ENCODE measurements around the gene XIRP2. TPM values are rescaled to one million over a fixed set of nuclear protein-coding genes. Genes with fewer than 3 reads are reported as not detected.

Gene XIRP2
- total and polyA plus RNA-seq, 10 of the 15 experiments (the other 5 are each of a cell fraction or from before 2014, with no cell fraction given) = 0.03 TPM; not detected in 9

DNA sequence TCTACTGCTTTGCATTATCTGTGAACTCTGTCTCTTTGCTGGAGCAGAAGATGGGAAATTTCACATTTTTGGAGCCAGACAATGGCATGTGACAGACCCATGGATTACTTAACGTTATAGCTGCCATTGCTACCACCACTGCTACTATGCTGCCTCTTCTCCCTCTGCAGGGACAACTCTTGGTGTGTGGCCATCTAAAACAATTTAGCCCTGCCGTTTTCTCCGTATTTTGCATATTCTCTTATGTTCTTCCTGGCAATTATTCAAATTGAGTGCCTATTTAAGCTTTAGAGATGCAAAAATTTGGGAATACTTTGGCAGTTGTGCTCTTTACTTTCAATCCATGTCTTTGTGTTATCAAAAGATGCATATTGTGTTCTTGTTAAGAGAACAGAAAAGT is 386.8 kb downstream of the XIRP2 start:
- Histone ChIP-seq H3K9ac (ENCODE audit: control insufficient read depth, insufficient read depth, low read length) (no peak overlapping the region), H3K4me3 (no peak overlapping the region), H3K79me2 (ENCODE audit: control insufficient read depth, insufficient read depth, low read length) (no peaks in the 10 kb centered on the region), H3K9me3 (replicated peaks; ENCODE audit: control insufficient read depth, insufficient read depth, low read length) (no peaks in the 10 kb centered on the region), H3K4me2 (ENCODE audit: control insufficient read depth, insufficient read depth) (no peak overlapping the region), H3K27me3 (replicated peaks in 1 of 2; ENCODE audit: control insufficient read depth in 2 of 2, insufficient read depth in 2 of 2, low read length in 1 of 2) (no peaks in the 10 kb centered on the region), H4K20me1 (ENCODE audit: control insufficient read depth, insufficient read depth) (no peaks in the 10 kb centered on the region), H3K27ac (ENCODE audit: control insufficient read depth, insufficient read depth) (no peak overlapping the region), H3K4me1 (ENCODE audit: control insufficient read depth, insufficient read depth, low read length) (no peaks in the 10 kb centered on the region), H3K36me3 (ENCODE audit: control insufficient read depth in 2 of 2, insufficient read depth in 2 of 2, low read length in 1 of 2) (no peaks in the 10 kb centered on the region), H2AFZ (ENCODE audit: control insufficient read depth, low read depth, low read length) (no peak overlapping the region)
- POLR2A ChIA-PET = no interaction called here
- in situ Hi-C loops (cut with MboI) (no loop called here), intact Hi-C loops (cut with micrococcal nuclease; ENCODE audit: unreplicated experiment) (no loop called here)
- ATAC-seq (no peak), FAIRE-seq (no peak), DNase-seq (ENCODE audit: low read depth, low spot score) (no peak)
- CTCF ChIA-PET = no interaction called here
- 0% methylated on average over 3 of the region's 3 CpGs for WGBS (ENCODE audit: insufficient coverage, insufficient replicate concordance, low lambda C conversion rate, missing lambda C conversion rate)
- no TSS peak for BruUV-seq (replicated peaks)
- RAD21 ChIA-PET (ENCODE audit: unreplicated experiment) = no interaction called here
- SMC1A ChIA-PET (ENCODE audit: uncharacterized antibody, unreplicated experiment) = no interaction called here
- TF ChIP-seq REST (IDR thresholded peaks at IDR 0.05; ENCODE audit: low read depth, low read length) = no peak
- no peak for TF ChIP-seq EZH2 (IDR thresholded peaks at IDR 0.05; ENCODE audit: borderline replicate concordance, control insufficient read depth, low read depth, low read length)
- TF ChIP-seq, protein P1, sequence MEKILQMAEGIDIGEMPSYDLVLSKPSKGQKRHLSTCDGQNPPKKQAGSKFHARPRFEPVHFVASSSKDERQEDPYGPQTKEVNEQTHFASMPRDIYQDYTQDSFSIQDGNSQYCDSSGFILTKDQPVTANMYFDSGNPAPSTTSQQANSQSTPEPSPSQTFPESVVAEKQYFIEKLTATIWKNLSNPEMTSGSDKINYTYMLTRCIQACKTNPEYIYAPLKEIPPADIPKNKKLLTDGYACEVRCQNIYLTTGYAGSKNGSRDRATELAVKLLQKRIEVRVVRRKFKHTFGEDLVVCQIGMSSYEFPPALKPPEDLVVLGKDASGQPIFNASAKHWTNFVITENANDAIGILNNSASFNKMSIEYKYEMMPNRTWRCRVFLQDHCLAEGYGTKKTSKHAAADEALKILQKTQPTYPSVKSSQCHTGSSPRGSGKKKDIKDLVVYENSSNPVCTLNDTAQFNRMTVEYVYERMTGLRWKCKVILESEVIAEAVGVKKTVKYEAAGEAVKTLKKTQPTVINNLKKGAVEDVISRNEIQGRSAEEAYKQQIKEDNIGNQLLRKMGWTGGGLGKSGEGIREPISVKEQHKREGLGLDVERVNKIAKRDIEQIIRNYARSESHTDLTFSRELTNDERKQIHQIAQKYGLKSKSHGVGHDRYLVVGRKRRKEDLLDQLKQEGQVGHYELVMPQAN (conservative IDR thresholded peaks at IDR 0.05) = no peak
- no peak for TF ChIP-seq RELA (IDR thresholded peaks at IDR 0.05; ENCODE audit: borderline replicate concordance, partially characterized antibody)
- TF ChIP-seq, protein P2, sequence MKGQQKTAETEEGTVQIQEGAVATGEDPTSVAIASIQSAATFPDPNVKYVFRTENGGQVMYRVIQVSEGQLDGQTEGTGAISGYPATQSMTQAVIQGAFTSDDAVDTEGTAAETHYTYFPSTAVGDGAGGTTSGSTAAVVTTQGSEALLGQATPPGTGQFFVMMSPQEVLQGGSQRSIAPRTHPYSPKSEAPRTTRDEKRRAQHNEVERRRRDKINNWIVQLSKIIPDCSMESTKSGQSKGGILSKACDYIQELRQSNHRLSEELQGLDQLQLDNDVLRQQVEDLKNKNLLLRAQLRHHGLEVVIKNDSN (IDR thresholded peaks at IDR 0.05; ENCODE audit: borderline replicate concordance, extremely low read length, insufficient read depth, low read depth, low read length) = no peak
- TF ChIP-seq PRDM15 (CRISPR knock-in tag; IDR thresholded peaks at IDR 0.05) = no peak
- TF ChIP-seq HSF1 (IDR thresholded peaks at IDR 0.05; ENCODE audit: low read depth, low read length) = no peak
